GM23338 (cell line): Measurements from ENCODE around the gene DCBLD1. TPM values are rescaled to one million over a fixed set of nuclear protein-coding genes. Genes with fewer than 3 reads are reported as not detected.

Experiments used
- ATAC-seq: fragments of 200-7000 bp; cut with Tn5 transposase; 3 replicates; pipeline ENCODE4 v1.9.1; 2020
- DNase-seq: peaks from one replicate; pipeline ENCODE4 v3.0.0-alpha.2; 2015; ENCODE audit warnings: low spot score
- H2AFZ ChIP-seq: fragments of 200-600 bp; sonication (generic); 2 replicates; pipeline ENCODE4 v1.8.0; 2016; ENCODE audit warnings: antibody characterized with exemption, mild to moderate bottlenecking, moderate library complexity
- H3F3A ChIP-seq: fragments of 200-600 bp; sonication (generic); replicated peaks from 2 replicates; pipeline ENCODE4 v1.8.0; 2017; ENCODE audit warnings: antibody characterized with exemption, mixed run types, low read depth
- H3K27ac ChIP-seq: fragments of 200-600 bp; sonication (generic); 2 replicates; pipeline ENCODE4 v1.6.1; 2016; ENCODE audit warnings: low read depth
- H3K27me3 ChIP-seq: fragments of 200-600 bp; sonication (generic); 2 replicates; pipeline ENCODE4 v1.8.0; 2016; ENCODE audit warnings: mild to moderate bottlenecking, mixed run types, moderate library complexity; ENCODE audit not compliant: insufficient read depth
- H3K36me3 ChIP-seq: fragments of 200-600 bp; sonication (generic); 2 replicates; pipeline ENCODE4 v1.8.0; 2016; ENCODE audit warnings: mild to moderate bottlenecking; ENCODE audit not compliant: insufficient read depth
- H3K4me1 ChIP-seq: fragments of 200-600 bp; sonication (generic); 2 replicates; pipeline ENCODE4 v1.8.0; 2016; ENCODE audit warnings: mild to moderate bottlenecking, moderate library complexity; ENCODE audit not compliant: insufficient read depth
- H3K4me2 ChIP-seq: fragments of 200-600 bp; sonication (generic); 2 replicates; pipeline ENCODE4 v1.7.1; 2017; ENCODE audit warnings: mixed run types
- H3K4me3 ChIP-seq: fragments of 200-600 bp; sonication (generic); 2 replicates; pipeline ENCODE4 v1.6.1; 2016; ENCODE audit warnings: mixed run types
- H3K79me2 ChIP-seq: fragments of 200-600 bp; sonication (generic); replicated peaks from 2 replicates; pipeline ENCODE4 v1.8.0; 2017; ENCODE audit warnings: mild to moderate bottlenecking; ENCODE audit not compliant: insufficient read depth
- H3K9me2 ChIP-seq: fragments of 200-600 bp; sonication (generic); 2 replicates; pipeline ENCODE4 v1.8.0; 2017; ENCODE audit not compliant: insufficient read depth
- H4K20me1 ChIP-seq: fragments of 200-600 bp; sonication (generic); replicated peaks from 2 replicates; pipeline ENCODE4 v1.8.0; 2017; ENCODE audit warnings: mild to moderate bottlenecking; ENCODE audit not compliant: insufficient read depth
- H3K27ac Mint-ChIP-seq: 2 replicates; pipeline ENCODE4 v1.8.0; 2020; ENCODE audit warnings: inconsistent platforms, mild to moderate bottlenecking, moderate library complexity, mixed read lengths
- H3K27me3 Mint-ChIP-seq: 3 replicates; pipeline ENCODE4 v1.8.0; 2022; ENCODE audit warnings: low read depth, mild to moderate bottlenecking, moderate library complexity, mixed read lengths, inconsistent platforms; ENCODE audit not compliant: insufficient read depth, poor library complexity
- H3K36me3 Mint-ChIP-seq: 3 replicates; pipeline ENCODE4 v1.8.0; 2021; ENCODE audit warnings: low read depth, mild to moderate bottlenecking, inconsistent platforms, moderate library complexity, mixed read lengths
- H3K4me1 Mint-ChIP-seq: 3 replicates; pipeline ENCODE4 v1.8.0; 2020; ENCODE audit warnings: mild to moderate bottlenecking, inconsistent platforms, mixed read lengths
- H3K4me3 Mint-ChIP-seq: 3 replicates; pipeline ENCODE4 v1.8.0; 2021; ENCODE audit warnings: moderate library complexity, mild to moderate bottlenecking, inconsistent platforms, mixed read lengths
- H3K9me3 Mint-ChIP-seq: 3 replicates; pipeline ENCODE4 v1.8.0; 2020; ENCODE audit warnings: moderate library complexity, mild to moderate bottlenecking, inconsistent platforms, mixed read lengths
- CREB1 ChIP-seq: fragments of 250-450 bp; sonication (Bioruptor Pico); IDR thresholded peaks from 2 replicates; pipeline ENCODE4 v1.5.0; 2020; ENCODE audit warnings: low read depth, mild to moderate bottlenecking, moderate library complexity
- CTCF ChIP-seq, 2 experiments: fragments of 200-600 bp in 1 of 2; sonication (generic) in 1 of 2; conservative IDR thresholded peaks; 2 replicates each; pipeline versions ENCODE4 v1.5.1 to v1.6.1; 2016 to 2017; ENCODE audit warnings: antibody characterized with exemption in 2 of 2, low read depth in 2 of 2, mild to moderate bottlenecking in 2 of 2, moderate library complexity in 1 of 2
- ETS1 ChIP-seq: IDR thresholded peaks from 2 replicates; pipeline ENCODE4 v1.6.1; 2016; ENCODE audit warnings: antibody characterized with exemption
- JUNB ChIP-seq: IDR thresholded peaks from one replicate; pipeline ENCODE4 v1.6.1; 2016; ENCODE audit warnings: antibody characterized with exemption; ENCODE audit not compliant: unreplicated experiment
- POLR2AphosphoS5 ChIP-seq: IDR thresholded peaks from 2 replicates; pipeline ENCODE4 v1.6.1; 2016; ENCODE audit warnings: antibody characterized with exemption, low read depth
- ZNF114 ChIP-seq: fragments of 250-450 bp; sonication (Bioruptor Pico); IDR thresholded peaks from 2 replicates; pipeline ENCODE4 v1.5.0; 2020; ENCODE audit warnings: mild to moderate bottlenecking, moderate library complexity
- ZNF331 ChIP-seq: fragments of 250-450 bp; sonication (Bioruptor Pico); IDR thresholded peaks from 2 replicates; pipeline ENCODE4 v1.5.0; 2020; ENCODE audit warnings: low read depth, mild to moderate bottlenecking, moderate library complexity
- ZNF462 ChIP-seq: fragments of 250-450 bp; sonication (Bioruptor Pico); IDR thresholded peaks from 2 replicates; pipeline ENCODE4 v1.5.0; 2020; ENCODE audit warnings: mild to moderate bottlenecking, moderate library complexity
- polyA plus RNA-seq: library from polyadenylated mRNA; unstranded; fragments of >200 nt; fragmentation: Nextera tagmentation; extraction: Ambion mirVana; gene quantifications from 2 replicates; pipeline ENCODE4 v1.2.1, GENCODE V29; 2016
- total RNA-seq: library from RNA; depleted of rRNA; stranded (reverse); fragments of >200 nt; shearing (Covaris generic); gene quantifications from 2 replicates; pipeline ENCODE4 v1.2.3, GENCODE V29; 2014

DCBLD1 gene
- total and polyA plus RNA-seq, 2 experiments from 2014 or later, result 4.2 to 7.6 TPM

- no peak for TF ChIP-seq ZNF331 (CRISPR knock-in tag)
- TF ChIP-seq JUNB, result no peak
Measured at GRCh38 chr6:117449549-117450439, 32.7 kb upstream of the DCBLD1 start (continued).

GRCh38 chr6:117451671-117452070 lies 30.8 kb upstream of the DCBLD1 start:
- H3K27me3 ChIP-seq, result no peaks in the 10 kb centered on the region
- ATAC-seq (no peak), DNase-seq (no peak)
- no peaks in the 10 kb centered on the region for H3K36me3 ChIP-seq
- peaks cover 12% of the 10 kb centered on the region for H3K4me1 ChIP-seq
- no peak overlapping the region for H3K27ac ChIP-seq
- TF ChIP-seq ETS1, result no peak
- no peak for TF ChIP-seq CREB1
- TF ChIP-seq ZNF462 (CRISPR knock-in tag), result no peak
- TF ChIP-seq CTCF (conservative IDR thresholded peaks at IDR 0.05; ENCODE audit: low read depth in 2 of 2), result no peak
- TF ChIP-seq POLR2AphosphoS5, result no peak
- TF ChIP-seq ZNF114, result no peak
- H3K9me2 ChIP-seq, result no peaks in the 10 kb centered on the region
- H4K20me1 ChIP-seq, result no peaks in the 10 kb centered on the region
- Mint-ChIP-seq H3K4me3 (no peak overlapping the region), H3K27ac (no peak overlapping the region), H3K9me3 (no peaks in the 10 kb centered on the region), H3K36me3 (no peaks in the 10 kb centered on the region), H3K4me1 (peaks cover 14% of the 10 kb centered on the region), H3K27me3 (no peaks in the 10 kb centered on the region)
- no peaks in the 10 kb centered on the region for H3F3A ChIP-seq
- H3K4me2 ChIP-seq, result no peak overlapping the region
- no peaks in the 10 kb centered on the region for H3K79me2 ChIP-seq
- no peak overlapping the region for H3K4me3 ChIP-seq
- peak overlapping the region; percentile 52 for H2AFZ ChIP-seq
